CD14-positive monocyte (primary cell): ENCODE data around the gene NUP210. TPM values are rescaled to one million over a fixed set of nuclear protein-coding genes. Genes with fewer than 3 reads are reported as not detected.
A peak's percentile ranks its signal among the peaks of the same experiment; 100 is the strongest.

Experiments used
- DNase-seq, 3 donors: peaks; one replicate each; pipeline ENCODE4 v3.0.0-alpha.2; 2011 to 2022
- H2AFZ ChIP-seq: 2 replicates; pipeline ENCODE4 v1.6.0; 2012; ENCODE audit warnings: mild to moderate bottlenecking, low read depth, low read length, inconsistent platforms; ENCODE audit not compliant: insufficient read depth, poor library complexity, severe bottlenecking
- H3K27ac ChIP-seq, 2 donors: 1 replicate in 1 of 2; 2 replicates in 1 of 2; pipeline ENCODE4 v1.5.1; 2012 to 2013; ENCODE audit warnings: low read length in 2 of 2, control low read depth in 1 of 2, inconsistent platforms in 1 of 2, low read depth in 1 of 2, mild to moderate bottlenecking in 1 of 2
- H3K27me3 ChIP-seq, 2 donors: one replicate each; pipeline versions ENCODE4 v1.6.0 to v1.6.1; 2011 to 2013; ENCODE audit warnings: low read length in 2 of 2; ENCODE audit not compliant: control insufficient read depth in 2 of 2, insufficient read depth in 2 of 2
- H3K36me3 ChIP-seq, 2 donors: replicated peaks in 1 of 2; 1 replicate in 1 of 2; 2 replicates in 1 of 2; pipeline versions ENCODE4 v1.5.1 to v1.6.1; 2012 to 2013; ENCODE audit warnings: low read length in 2 of 2, control low read depth in 1 of 2, inconsistent platforms in 1 of 2, mild to moderate bottlenecking in 1 of 2; ENCODE audit not compliant: insufficient read depth in 2 of 2, control insufficient read depth in 1 of 2
- H3K4me1 ChIP-seq, 2 donors: 1 replicate in 1 of 2; 2 replicates in 1 of 2; pipeline versions ENCODE4 v1.5.1 to v1.6.1; 2012 to 2013; ENCODE audit warnings: low read length in 2 of 2, control low read depth in 1 of 2, inconsistent platforms in 1 of 2, mild to moderate bottlenecking in 1 of 2, moderate library complexity in 1 of 2; ENCODE audit not compliant: insufficient read depth in 2 of 2, control insufficient read depth in 1 of 2
- H3K4me2 ChIP-seq: replicated peaks from 2 replicates; pipeline ENCODE3; 2012; ENCODE audit warnings: low read length, moderate library complexity, mild to moderate bottlenecking; ENCODE audit not compliant: poor library complexity, severe bottlenecking; ENCODE audit errors: extremely low read depth
- H3K4me3 ChIP-seq, 3 experiments: fragments of 200-600 bp in 1 of 3; sonication (generic) in 1 of 3; replicated peaks in 1 of 3; 1 replicate in 2 of 3; 2 replicates in 1 of 3; pipeline ENCODE4 v1.5.1; 2011 to 2013; ENCODE audit warnings: low read length in 3 of 3, mild to moderate bottlenecking in 3 of 3, control low read depth in 2 of 3, low read depth in 2 of 3, inconsistent platforms in 1 of 3, moderate library complexity in 1 of 3
- H3K79me2 ChIP-seq: 2 replicates; pipeline ENCODE4 v1.6.0; 2012; ENCODE audit warnings: mild to moderate bottlenecking, control low read depth, inconsistent platforms, low read length, moderate library complexity; ENCODE audit not compliant: insufficient read depth
- H3K9ac ChIP-seq: 2 replicates; pipeline ENCODE4 v1.6.0; 2017; ENCODE audit warnings: low read length, mild to moderate bottlenecking; ENCODE audit not compliant: insufficient read depth, poor library complexity, severe bottlenecking
- H3K9me3 ChIP-seq, 2 donors: replicated peaks in 1 of 2; 1 replicate in 1 of 2; 2 replicates in 1 of 2; pipeline versions ENCODE4 v1.5.1 to v1.6.1; 2012 to 2013; ENCODE audit warnings: low read length in 2 of 2, control low read depth in 1 of 2; ENCODE audit not compliant: control insufficient read depth in 1 of 2, insufficient read depth in 1 of 2
- H4K20me1 ChIP-seq: 2 replicates; pipeline ENCODE4 v1.6.0; 2012; ENCODE audit warnings: mild to moderate bottlenecking, low read length, control low read depth, moderate library complexity; ENCODE audit not compliant: insufficient read depth
- H3K27ac Mint-ChIP-seq, 7 donors: one replicate each; pipeline ENCODE4 v1.8.0; 2020; ENCODE audit warnings: mild to moderate bottlenecking in 7 of 7, mixed read lengths in 7 of 7, moderate library complexity in 6 of 7, inconsistent platforms in 2 of 7
- H3K27me3 Mint-ChIP-seq, 3 donors: one replicate each; pipeline ENCODE4 v1.8.0; 2021 to 2022; ENCODE audit warnings: low read depth in 3 of 3, mild to moderate bottlenecking in 3 of 3, mixed read lengths in 3 of 3, moderate library complexity in 3 of 3, inconsistent platforms in 1 of 3
- H3K36me3 Mint-ChIP-seq, 2 donors: one replicate each; pipeline ENCODE4 v1.8.0; 2020; ENCODE audit warnings: mixed read lengths in 2 of 2, inconsistent platforms in 1 of 2, mild to moderate bottlenecking in 1 of 2
- H3K4me1 Mint-ChIP-seq: one replicate; pipeline ENCODE4 v1.8.0; 2020; ENCODE audit warnings: mild to moderate bottlenecking, mixed read lengths
- H3K4me3 Mint-ChIP-seq, 2 donors: one replicate each; pipeline ENCODE4 v1.8.0; 2020; ENCODE audit warnings: mild to moderate bottlenecking in 2 of 2, mixed read lengths in 2 of 2, moderate library complexity in 1 of 2
- H3K9me3 Mint-ChIP-seq, 7 donors: one replicate each; pipeline ENCODE4 v1.8.0; 2020 to 2022; ENCODE audit warnings: mixed read lengths in 7 of 7, mild to moderate bottlenecking in 6 of 7, moderate library complexity in 6 of 7, inconsistent platforms in 2 of 7
- WGBS: methylation state at CpG from one replicate; pipeline ENCODE4 v1.1.5; 2013; ENCODE audit warnings: missing lambda C conversion rate; ENCODE audit not compliant: insufficient coverage; 5-methylcytosine and 5-hydroxymethylcytosine counted together
- intact Hi-C, 2 donors: fragments of 100-400 bp; cut with micrococcal nuclease; formaldehyde crosslinking; loops; one replicate each; pipeline versions ENCODE4 v1.15.0 to v1.15.1; 2023
- polyA plus RNA-seq, 3 donors: library from polyadenylated mRNA; depleted of rRNA in 1 of 3; unstranded in 2 of 3; stranded (reverse) in 1 of 3; fragments of 300-500 nt in 2 of 3; fragments of >200 nt in 1 of 3; fragmentation: Illumina TruSeq in 2 of 3; gene quantifications; 1 replicate in 2 of 3; 2 replicates in 1 of 3; pipeline ENCODE4 v1.2.3, GENCODE V29; 2012 to 2021
- TF ChIP-seq, protein P1 (sequence below): fragments of 200-600 bp; IDR thresholded peaks from one replicate; pipeline ENCODE4 v1.8.0; 2022; ENCODE audit warnings: antibody characterized with exemption, mild to moderate bottlenecking

The NUP210 gene
- polyA plus RNA-seq, 3 donors: 7.9 to 43.5 (median 13.0) TPM

DNA sequence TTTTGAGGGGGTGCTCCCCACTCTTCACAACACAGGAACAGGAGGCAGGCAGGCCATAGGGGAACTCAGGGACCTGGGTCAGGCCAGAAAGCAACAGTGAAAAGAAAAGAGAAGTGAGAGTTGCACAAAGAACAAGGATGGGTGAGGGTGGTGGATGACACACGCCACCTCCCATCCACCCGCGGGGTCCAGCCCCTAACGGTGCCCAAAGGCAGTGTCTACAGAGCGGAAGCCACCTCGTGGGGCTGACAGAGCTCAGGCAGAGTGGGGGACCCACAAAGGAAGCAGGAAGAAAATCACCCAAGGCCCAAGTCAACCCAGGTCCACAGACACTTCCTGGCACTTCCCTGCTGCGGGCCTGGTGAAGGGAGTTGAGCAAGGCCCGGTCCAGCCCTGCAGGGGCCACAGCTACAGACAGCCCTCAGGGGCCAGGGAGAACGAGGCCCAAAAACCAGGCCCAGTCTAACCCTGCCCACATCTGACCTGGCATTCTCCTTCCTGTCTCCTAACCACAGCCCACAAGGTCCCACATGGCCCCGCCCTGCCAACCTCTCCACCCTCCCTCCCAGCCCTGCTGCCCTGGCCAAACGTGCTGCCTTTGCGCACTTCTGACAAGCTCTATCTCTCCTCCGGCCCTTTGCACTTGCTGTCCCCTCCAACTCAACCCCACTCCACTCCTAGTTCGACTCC lies 5.9 kb downstream of the NUP210 start:
- H3K27ac ChIP-seq: peak overlapping the region; percentile 90 to 95
- H3K4me1 ChIP-seq: peaks cover 74 to 79% of the 10 kb centered on the region in 2 donors
- WGBS: 0% methylated on average over 9 of the region's 14 CpGs
- H3K9me3 ChIP-seq: peaks cover under 1 to 2% of the 10 kb centered on the region in 2 donors
- H3K4me3 ChIP-seq: peak overlapping the region in 1 of 3 experiments; percentile 60
- no peaks in the 10 kb centered on the region for H3K27me3 ChIP-seq
- peak overlapping the region; percentile 70 for H3K4me2 ChIP-seq
- H3K79me2 ChIP-seq: peaks cover 87% of the 10 kb centered on the region
- H3K9ac ChIP-seq: peak overlapping the region; percentile 69
- DNase-seq: peak; percentile 97
- H4K20me1 ChIP-seq: no peaks in the 10 kb centered on the region
- H3K4me1 Mint-ChIP-seq: peaks cover 72% of the 10 kb centered on the region
- peaks cover 0 to 5% (median under 1%) of the 10 kb centered on the region in 7 donors for H3K9me3 Mint-ChIP-seq
- intact Hi-C loops: loop anchor here in 1 of 2 donors (2.0 to 10.0 kb wide), 2 partner anchors 39 to 419 kb away; no protein-coding TSS in a partner anchor
- H3K4me3 Mint-ChIP-seq: peak overlapping the region; percentile 68 to 84
- peaks cover 7 to 17% of the 10 kb centered on the region in 2 donors for H3K36me3 Mint-ChIP-seq
- H2AFZ ChIP-seq: peak overlapping the region; percentile 64
- peaks cover 0 to 4% of the 10 kb centered on the region in 2 donors for H3K36me3 ChIP-seq
- H3K27ac Mint-ChIP-seq: peak overlapping the region; percentile 99 to 100 (median 99)
- peaks cover 0 to 2% (median 0%) of the 10 kb centered on the region in 3 donors for H3K27me3 Mint-ChIP-seq
- TF ChIP-seq, protein P1, sequence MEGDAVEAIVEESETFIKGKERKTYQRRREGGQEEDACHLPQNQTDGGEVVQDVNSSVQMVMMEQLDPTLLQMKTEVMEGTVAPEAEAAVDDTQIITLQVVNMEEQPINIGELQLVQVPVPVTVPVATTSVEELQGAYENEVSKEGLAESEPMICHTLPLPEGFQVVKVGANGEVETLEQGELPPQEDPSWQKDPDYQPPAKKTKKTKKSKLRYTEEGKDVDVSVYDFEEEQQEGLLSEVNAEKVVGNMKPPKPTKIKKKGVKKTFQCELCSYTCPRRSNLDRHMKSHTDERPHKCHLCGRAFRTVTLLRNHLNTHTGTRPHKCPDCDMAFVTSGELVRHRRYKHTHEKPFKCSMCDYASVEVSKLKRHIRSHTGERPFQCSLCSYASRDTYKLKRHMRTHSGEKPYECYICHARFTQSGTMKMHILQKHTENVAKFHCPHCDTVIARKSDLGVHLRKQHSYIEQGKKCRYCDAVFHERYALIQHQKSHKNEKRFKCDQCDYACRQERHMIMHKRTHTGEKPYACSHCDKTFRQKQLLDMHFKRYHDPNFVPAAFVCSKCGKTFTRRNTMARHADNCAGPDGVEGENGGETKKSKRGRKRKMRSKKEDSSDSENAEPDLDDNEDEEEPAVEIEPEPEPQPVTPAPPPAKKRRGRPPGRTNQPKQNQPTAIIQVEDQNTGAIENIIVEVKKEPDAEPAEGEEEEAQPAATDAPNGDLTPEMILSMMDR: no peak

DNA sequence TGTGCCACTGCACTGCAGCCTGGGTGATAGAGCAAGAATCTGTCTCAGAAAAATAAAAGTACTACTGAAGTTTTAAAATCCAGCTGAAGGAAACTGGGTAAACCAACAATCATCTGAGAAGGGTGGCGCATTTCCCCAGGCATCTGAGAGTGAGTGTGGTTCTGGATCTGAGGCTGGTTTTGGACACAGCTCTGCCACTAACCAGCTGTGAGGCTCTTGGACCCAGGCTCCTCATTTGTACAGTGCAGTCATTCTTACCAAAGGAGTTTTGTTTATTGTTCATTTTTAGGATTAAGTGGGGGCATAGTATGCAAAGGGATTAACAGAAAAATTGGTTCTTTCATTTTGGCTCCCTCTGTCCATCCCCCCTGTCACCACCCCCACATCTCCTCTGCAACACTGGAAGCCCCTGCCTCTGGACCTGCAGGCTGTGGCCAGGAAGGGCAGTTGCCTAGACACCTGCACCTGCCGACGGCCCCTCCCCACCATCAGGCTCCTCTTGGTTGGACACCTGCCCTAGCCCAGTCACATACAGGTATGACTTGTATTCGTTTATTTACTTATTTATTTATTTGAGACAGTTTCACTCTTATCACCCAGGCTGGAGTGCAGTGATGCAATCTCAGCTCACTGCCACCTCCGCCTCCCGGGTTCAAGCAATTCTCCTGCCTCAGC lies 8.8 kb downstream of the NUP210 start:
- DNase-seq: no peak
- Histone ChIP-seq H3K36me3 (peaks cover 2 to 16% of the 10 kb centered on the region in 2 donors), H3K4me1 (peaks cover 48 to 52% of the 10 kb centered on the region in 2 donors), H3K79me2 (peaks cover 87% of the 10 kb centered on the region), H3K4me2 (no peak overlapping the region), H3K27me3 (no peaks in the 10 kb centered on the region), H4K20me1 (peaks cover 4% of the 10 kb centered on the region), H3K27ac (peak overlapping the region; percentile 14 to 65), H3K9ac (no peak overlapping the region), H2AFZ (no peak overlapping the region), H3K9me3 (peaks cover 14 to 16% of the 10 kb centered on the region in 2 donors), H3K4me3 (no peak overlapping the region)
- Mint-ChIP-seq H3K27ac (peak overlapping the region; percentile 45 to 89 (median 67)), H3K4me3 (no peak overlapping the region), H3K36me3 (peaks cover 19 to 32% of the 10 kb centered on the region in 2 donors), H3K27me3 (peaks cover 0 to 2% (median 0%) of the 10 kb centered on the region in 3 donors), H3K9me3 (peaks cover 13 to 20% (median 16%) of the 10 kb centered on the region in 7 donors), H3K4me1 (peaks cover 59% of the 10 kb centered on the region)
- TF ChIP-seq, protein P1: no peak
- WGBS: 83% methylated on average over 1 of the region's 6 CpGs
- intact Hi-C loops: loop anchor here in 1 of 2 donors (10.0 kb wide), 1 partner anchor 417 kb away; no protein-coding TSS in a partner anchor
